HG02943 (cell line): ENCODE results near the gene ITGB5.

ENCODE experiments used
- ATAC-seq: cut with Tn5 transposase; IDR thresholded peaks from one replicate; pipeline ENCODE4 v1.9.1; 2021; ENCODE audit warnings: mild to moderate bottlenecking, low read depth, moderate library complexity; ENCODE audit not compliant: unreplicated experiment

ITGB5 gene

GRCh38 chr3:124887177-124887931 lies at the start of gene ITGB5:
ITGB5 (minus strand) TSS chr3:124887365; CDS start chr3:124887000, 365 bp downstream.
- ATAC-seq, result peak; percentile 60

GRCh38 chr3:124935794-124936542 lies 48.8 kb upstream of the ITGB5 start:
- ATAC-seq, result no peak

GRCh38 chr3:124935264-124935663 lies 48.1 kb upstream of the ITGB5 start:
- ATAC-seq, result no peak

- no peak for ATAC-seq
These were observed 47.4 kb upstream of the ITGB5 start, which contains the start of gene MUC13 for GRCh38 chr3:124934577-124934976. MUC13 (minus strand) TSS chr3:124934751; CDS start chr3:124934712, 39 bp downstream.

- no peak for ATAC-seq
These were observed 41.4 kb upstream of the ITGB5 start for GRCh38 chr3:124928333-124929202.

- no peak for ATAC-seq
These were observed 40.4 kb upstream of the ITGB5 start for GRCh38 chr3:124927574-124928045.

GRCh38 chr3:124926426-124927101 lies 39.4 kb upstream of the ITGB5 start:
- no peak for ATAC-seq

- ATAC-seq, result no peak
These were observed 37.6 kb upstream of the ITGB5 start for GRCh38 chr3:124924741-124925140.

- ATAC-seq, result no peak
These were observed 36.7 kb upstream of the ITGB5 start for GRCh38 chr3:124923833-124924232.

- ATAC-seq, result no peak
These were observed 33.6 kb upstream of the ITGB5 start for GRCh38 chr3:124920718-124921117.

GRCh38 chr3:124919756-124920155 lies 32.6 kb upstream of the ITGB5 start:
- no peak for ATAC-seq

GRCh38 chr3:124918524-124918923 lies 31.4 kb upstream of the ITGB5 start:
- ATAC-seq, result no peak

GRCh38 chr3:124916837-124917409 lies 29.8 kb upstream of the ITGB5 start:
- no peak for ATAC-seq

GRCh38 chr3:124915254-124915653 lies 28.1 kb upstream of the ITGB5 start:
- ATAC-seq, result no peak

GRCh38 chr3:124907957-124908356 lies 20.8 kb upstream of the ITGB5 start:
- ATAC-seq, result no peak

- no peak for ATAC-seq
These were observed 17.8 kb upstream of the ITGB5 start for GRCh38 chr3:124904835-124905492.

GRCh38 chr3:124903896-124904834 lies 17.0 kb upstream of the ITGB5 start:
- no peak for ATAC-seq
